Stimulated activated CD4-positive, alpha-beta T cell treated with anti-CD3 and anti-CD28 coated beads, Interleukin-4, amount 100 ng/mL, for 24 hours (primary cell): ENCODE results near the gene RNF4.

Experiments
- DNase-seq: peaks from one replicate; pipeline ENCODE4 v3.0.0-alpha.2; 2020

The RNF4 gene

GRCh38 chr4:2438822-2439718, 29.8 kb upstream of the RNF4 start:
- DNase-seq: no peak

GRCh38 chr4:2441393-2442174, 27.3 kb upstream of the RNF4 start:
- peak; percentile 71 for DNase-seq

GRCh38 chr4:2442175-2442993, 26.5 kb upstream of the RNF4 start:
- DNase-seq: no peak

- DNase-seq: no peak
These were observed 25.7 kb upstream of the RNF4 start for GRCh38 chr4:2443061-2443730.

GRCh38 chr4:2443956-2444740, 24.8 kb upstream of the RNF4 start:
- no peak for DNase-seq

GRCh38 chr4:2445130-2445529, 23.8 kb upstream of the RNF4 start:
- DNase-seq: no peak

- no peak for DNase-seq
These were observed 23.3 kb upstream of the RNF4 start for GRCh38 chr4:2445571-2445970.

GRCh38 chr4:2446656-2447564, 22.0 kb upstream of the RNF4 start:
- no peak for DNase-seq

- no peak for DNase-seq
These were observed 20.3 kb upstream of the RNF4 start for GRCh38 chr4:2448589-2448988.

GRCh38 chr4:2449051-2449450, 19.9 kb upstream of the RNF4 start:
- no peak for DNase-seq

- no peak for DNase-seq
These were observed 19.2 kb upstream of the RNF4 start for GRCh38 chr4:2449511-2450392.

- DNase-seq: no peak
These were observed 18.4 kb upstream of the RNF4 start for GRCh38 chr4:2450394-2451035.

- DNase-seq: no peak
These were observed 17.8 kb upstream of the RNF4 start for GRCh38 chr4:2451036-2451520.

- DNase-seq: no peak
These were observed 16.8 kb upstream of the RNF4 start for GRCh38 chr4:2451821-2452785.

- DNase-seq: no peak
These were observed 11.2 kb upstream of the RNF4 start for GRCh38 chr4:2457481-2458295.
